Left hindlimb (tissue), 1 donor: ENCODE measurements around the gene PRMT1.

Source experiments
- DNase-seq: peaks from one replicate; pipeline ENCODE4 v3.0.0-alpha.2; 2018

The PRMT1 gene

GRCh38 chr19:49651820-49652550 lies 25.1 kb upstream of the PRMT1 start:
- no peak for DNase-seq

- DNase-seq: no peak
Measured at GRCh38 chr19:49652551-49653465, 24.3 kb upstream of the PRMT1 start.

GRCh38 chr19:49653466-49653806 lies 23.6 kb upstream of the PRMT1 start:
- DNase-seq: no peak

- DNase-seq: no peak
Measured at GRCh38 chr19:49654581-49654980, 22.5 kb upstream of the PRMT1 start.

- DNase-seq: no peak
Measured at GRCh38 chr19:49655570-49656455, 21.3 kb upstream of the PRMT1 start.

GRCh38 chr19:49656456-49657109 lies 20.5 kb upstream of the PRMT1 start:
- no peak for DNase-seq

- DNase-seq: no peak
Measured at GRCh38 chr19:49657493-49658138, 19.5 kb upstream of the PRMT1 start.

GRCh38 chr19:49658139-49658517 lies 18.9 kb upstream of the PRMT1 start:
- no peak for DNase-seq

- DNase-seq: no peak
Measured at GRCh38 chr19:49658566-49659442, 18.3 kb upstream of the PRMT1 start.

- no peak for DNase-seq
Measured at GRCh38 chr19:49660338-49660961, 16.6 kb upstream of the PRMT1 start.

- DNase-seq: no peak
Measured at GRCh38 chr19:49662011-49662410, 15.1 kb upstream of the PRMT1 start.

GRCh38 chr19:49663224-49663623 lies 13.8 kb upstream of the PRMT1 start:
- DNase-seq: no peak

- DNase-seq: peak; percentile 90
Measured at GRCh38 chr19:49664171-49665035, 12.7 kb upstream of the PRMT1 start.

GRCh38 chr19:49665036-49665350 lies 12.1 kb upstream of the PRMT1 start:
- DNase-seq: no peak

GRCh38 chr19:49665351-49666119 lies 11.5 kb upstream of the PRMT1 start, which contains the start of the genes BCL2L12 and IRF3:
Gene BCL2L12 (plus strand): TSS chr19:49665933. CDS start chr19:49666693, 760 bp downstream.
Gene IRF3 (minus strand): TSS chr19:49665857. CDS start chr19:49664838, 1,019 bp downstream.
- DNase-seq: peak; percentile 97

GRCh38 chr19:49666120-49666444 lies 11.0 kb upstream of the PRMT1 start:
- no peak for DNase-seq

- DNase-seq: no peak
Measured at GRCh38 chr19:49667473-49667872, 9.6 kb upstream of the PRMT1 start.

GRCh38 chr19:49669516-49669915 lies 7.6 kb upstream of the PRMT1 start:
- no peak for DNase-seq
